Measurements from ENCODE around the gene CDK12.

CDK12 gene

DNA sequence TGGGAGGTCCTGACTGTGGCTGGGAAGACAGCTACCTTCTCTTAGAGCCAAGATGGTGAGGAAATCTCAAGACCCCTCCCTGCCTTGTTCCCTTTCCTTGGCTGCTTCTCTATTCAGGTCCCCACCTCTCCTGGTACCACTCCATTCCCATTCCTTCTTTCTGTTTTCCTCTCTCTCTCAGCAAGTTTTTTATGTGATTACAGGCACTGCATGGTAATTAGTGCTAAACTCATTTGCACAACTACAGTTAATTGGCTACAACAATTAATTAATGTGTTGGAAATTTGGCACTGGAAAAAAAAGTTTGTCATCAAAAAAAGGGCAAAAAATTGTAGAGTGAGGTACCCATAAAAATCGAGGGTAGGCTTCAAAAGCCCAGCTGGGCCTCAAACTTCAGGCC is 101.1 kb downstream of the CDK12 start:
- TF ChIP-seq, protein P1, sequence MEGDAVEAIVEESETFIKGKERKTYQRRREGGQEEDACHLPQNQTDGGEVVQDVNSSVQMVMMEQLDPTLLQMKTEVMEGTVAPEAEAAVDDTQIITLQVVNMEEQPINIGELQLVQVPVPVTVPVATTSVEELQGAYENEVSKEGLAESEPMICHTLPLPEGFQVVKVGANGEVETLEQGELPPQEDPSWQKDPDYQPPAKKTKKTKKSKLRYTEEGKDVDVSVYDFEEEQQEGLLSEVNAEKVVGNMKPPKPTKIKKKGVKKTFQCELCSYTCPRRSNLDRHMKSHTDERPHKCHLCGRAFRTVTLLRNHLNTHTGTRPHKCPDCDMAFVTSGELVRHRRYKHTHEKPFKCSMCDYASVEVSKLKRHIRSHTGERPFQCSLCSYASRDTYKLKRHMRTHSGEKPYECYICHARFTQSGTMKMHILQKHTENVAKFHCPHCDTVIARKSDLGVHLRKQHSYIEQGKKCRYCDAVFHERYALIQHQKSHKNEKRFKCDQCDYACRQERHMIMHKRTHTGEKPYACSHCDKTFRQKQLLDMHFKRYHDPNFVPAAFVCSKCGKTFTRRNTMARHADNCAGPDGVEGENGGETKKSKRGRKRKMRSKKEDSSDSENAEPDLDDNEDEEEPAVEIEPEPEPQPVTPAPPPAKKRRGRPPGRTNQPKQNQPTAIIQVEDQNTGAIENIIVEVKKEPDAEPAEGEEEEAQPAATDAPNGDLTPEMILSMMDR (IDR thresholded peaks at IDR 0.05; ENCODE audit: insufficient read depth, low read depth, low read length, missing control alignments) = no peak
- no peak overlapping the region for H3K4me3 ChIP-seq (ENCODE audit: low read depth, low read length)
- DNase-seq (ENCODE audit: low read depth) = no peak

DNA sequence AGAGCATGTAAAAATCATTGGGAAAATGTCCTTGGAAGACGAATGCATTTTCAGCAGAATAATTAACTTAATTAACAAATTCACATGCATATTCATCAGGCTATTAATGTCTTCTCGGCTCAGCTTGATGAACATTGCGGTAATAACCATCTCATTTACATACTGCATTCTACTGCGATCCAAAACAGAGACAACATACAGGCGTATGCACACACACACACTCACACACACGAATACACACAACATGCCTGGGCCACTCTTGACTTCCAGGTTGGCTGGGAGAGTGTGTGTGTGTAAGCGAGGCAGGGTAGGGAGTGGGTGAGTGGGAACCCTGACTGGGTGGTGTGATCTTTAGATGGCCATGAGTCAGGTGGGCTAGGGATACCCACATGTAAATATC is 101.7 kb downstream of the CDK12 start:
- no peak overlapping the region for H3K4me3 ChIP-seq (ENCODE audit: low read depth, low read length)
- TF ChIP-seq, protein P1 (IDR thresholded peaks at IDR 0.05; ENCODE audit: insufficient read depth, low read depth, low read length, missing control alignments) = no peak
- no peak for DNase-seq (ENCODE audit: low read depth)

DNA sequence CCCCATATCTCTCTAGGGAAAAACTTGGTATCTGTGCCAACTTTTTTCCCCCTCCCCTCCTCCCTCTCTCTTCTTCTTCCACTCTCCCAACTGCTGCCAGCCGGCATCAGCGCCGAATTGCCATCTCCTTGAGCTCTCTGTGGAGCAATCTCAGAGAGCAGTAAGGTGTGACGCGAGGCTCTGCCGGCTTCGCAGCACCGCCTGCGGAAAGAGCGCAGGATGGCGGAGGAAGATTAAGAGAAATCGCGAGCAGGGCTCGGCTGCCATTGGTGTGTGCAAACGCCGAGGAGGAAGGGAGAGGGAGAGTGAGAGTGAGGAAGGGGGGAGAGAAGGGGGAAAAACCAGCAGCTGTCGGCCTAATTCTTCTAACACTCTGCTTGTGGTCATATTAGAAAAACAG is 102.2 kb downstream of the CDK12 start:
- no peak overlapping the region for H3K4me3 ChIP-seq (ENCODE audit: low read depth, low read length)
- TF ChIP-seq, protein P1 (IDR thresholded peaks at IDR 0.05; ENCODE audit: insufficient read depth, low read depth, low read length, missing control alignments) = no peak
- no peak for DNase-seq (ENCODE audit: low read depth)

DNA sequence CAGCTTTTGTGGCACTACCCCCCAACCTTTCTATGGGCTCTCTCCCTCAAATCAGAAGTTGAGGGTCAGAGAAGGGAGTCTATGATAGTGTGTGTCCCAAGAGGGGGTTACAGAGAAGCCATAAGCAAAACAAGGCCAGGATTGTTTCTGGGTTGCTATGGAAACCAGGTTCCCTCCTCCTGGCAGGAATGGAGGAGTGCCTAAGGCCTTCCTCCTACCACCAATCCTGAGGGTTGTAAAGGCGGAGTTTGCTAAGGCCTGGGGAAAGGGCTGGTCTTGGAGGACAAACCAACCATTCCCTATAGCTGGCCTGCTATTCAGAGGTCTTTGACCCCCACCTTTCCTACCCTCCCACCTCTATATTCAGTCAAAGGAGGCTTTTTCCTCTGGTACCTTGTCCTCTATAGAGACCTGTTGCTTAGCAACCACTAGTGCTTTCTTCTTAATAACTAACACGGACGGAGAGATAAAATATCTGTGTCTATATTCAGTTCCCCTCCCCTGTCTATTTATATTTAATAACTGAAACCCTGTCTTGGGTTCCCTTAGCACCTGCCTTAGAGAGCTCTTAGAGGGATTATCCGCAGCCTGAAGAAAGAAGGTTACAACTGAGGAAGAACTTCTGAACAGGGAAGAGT is 103.0 kb downstream of the CDK12 start:
- no peak overlapping the region for H3K4me3 ChIP-seq (ENCODE audit: low read depth, low read length)
- DNase-seq (ENCODE audit: low read depth) = no peak
- TF ChIP-seq, protein P1 (IDR thresholded peaks at IDR 0.05; ENCODE audit: insufficient read depth, low read depth, low read length, missing control alignments) = no peak

DNA sequence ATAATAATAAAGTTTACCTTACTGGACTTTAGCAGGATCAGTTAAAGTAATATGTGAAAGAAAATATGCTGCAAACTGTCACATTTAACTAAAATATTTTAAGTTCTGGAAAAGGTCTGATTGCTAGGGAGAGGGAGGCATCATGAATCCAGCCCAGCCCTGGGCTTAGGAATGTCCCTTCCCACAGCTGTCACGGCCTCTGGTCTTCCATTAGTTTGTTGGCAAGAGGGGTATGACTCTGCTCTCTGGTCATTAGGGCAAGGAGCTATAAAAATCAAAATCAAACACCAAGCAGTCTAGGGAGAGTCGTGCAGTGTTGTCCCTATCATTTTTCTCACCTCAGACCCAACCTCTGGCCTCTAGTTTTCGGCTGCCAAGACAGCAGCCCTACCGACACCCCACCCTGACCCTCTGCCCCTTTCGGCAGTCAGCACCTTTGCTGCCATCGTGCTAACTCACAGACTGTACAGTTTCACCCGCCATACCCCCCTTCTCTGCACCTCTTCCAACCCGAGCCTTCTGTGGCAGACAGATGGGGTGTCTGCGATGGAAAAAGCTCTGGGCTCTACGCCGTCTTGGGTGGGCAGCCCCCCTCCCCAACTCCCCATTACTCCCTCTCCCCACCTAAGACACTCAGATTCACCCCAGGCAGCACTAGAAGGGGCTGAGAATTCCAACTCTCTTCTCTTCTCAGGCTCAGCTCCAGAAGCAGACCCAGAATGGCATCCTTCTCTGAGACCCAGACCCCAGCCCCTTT is 105.0 kb downstream of the CDK12 start:
- no peak for DNase-seq (ENCODE audit: low read depth)
- TF ChIP-seq, protein P1 (IDR thresholded peaks at IDR 0.05; ENCODE audit: insufficient read depth, low read depth, low read length, missing control alignments) = no peak
- H3K4me3 ChIP-seq (ENCODE audit: low read depth, low read length) = no peak overlapping the region

DNA sequence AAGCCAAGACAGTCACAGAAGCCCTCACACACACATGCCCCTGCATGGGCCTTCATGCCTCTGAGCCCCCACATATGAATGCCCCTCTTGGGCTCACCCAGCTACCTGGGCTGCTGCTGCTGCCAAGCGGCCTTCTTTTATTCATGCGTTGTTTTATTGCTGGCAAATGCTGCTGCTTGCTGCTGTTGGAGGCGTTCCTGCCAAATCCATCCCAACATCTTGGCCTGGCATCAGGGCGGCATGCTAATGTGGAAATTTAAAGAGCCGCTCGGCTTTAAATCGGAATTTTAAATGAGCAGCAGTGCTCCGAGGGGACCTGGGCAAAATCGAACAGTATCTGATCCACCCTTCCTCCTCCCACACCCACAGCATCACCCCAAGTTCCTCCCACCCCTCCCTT is 107.4 kb downstream of the CDK12 start:
- no peak for DNase-seq (ENCODE audit: low read depth)
- TF ChIP-seq, protein P1 (IDR thresholded peaks at IDR 0.05; ENCODE audit: insufficient read depth, low read depth, low read length, missing control alignments) = no peak
- H3K4me3 ChIP-seq (ENCODE audit: low read depth, low read length) = no peak overlapping the region

Data from GM12865 (cell line).